Adrenal gland (tissue), 12 donors: Measurements from ENCODE around the gene KCNH3. TPM values are rescaled to one million over a fixed set of nuclear protein-coding genes. Genes with fewer than 3 reads are reported as not detected.

Experiments used
- DNase-seq, 7 donors: peaks; one replicate each; pipeline ENCODE4 v3.0.0-alpha.2; 2019 to 2020
- H3K27ac ChIP-seq, 5 donors: fragments of 200-600 bp; sonication (generic) in 4 of 5; 1 replicate in 3 of 5; 2 replicates in 2 of 5; pipeline versions ENCODE4 v1.5.1 to v1.8.0; 2016 to 2020; ENCODE audit warnings: mild to moderate bottlenecking in 1 of 5
- H3K27me3 ChIP-seq: fragments of 200-600 bp; 2 replicates; pipeline ENCODE4 v1.8.0; 2021
- H3K36me3 ChIP-seq, 2 donors: fragments of 200-600 bp; replicated peaks in 1 of 2; 1 replicate in 1 of 2; 2 replicates in 1 of 2; pipeline versions ENCODE4 v1.5.1 to v1.8.0; 2018 to 2022
- H3K4me1 ChIP-seq, 2 donors: fragments of 200-600 bp; replicated peaks in 1 of 2; 1 replicate in 1 of 2; 2 replicates in 1 of 2; pipeline versions ENCODE4 v1.5.1 to v1.8.0; 2018 to 2021
- H3K4me3 ChIP-seq, 4 donors: fragments of 200-600 bp; sonication (generic) in 3 of 4; one replicate each; pipeline ENCODE4 v1.5.1; 2016 to 2018
- H3K9me3 ChIP-seq, 3 donors: fragments of 200-600 bp; sonication (generic) in 1 of 3; replicated peaks in 1 of 3; 1 replicate in 2 of 3; 2 replicates in 1 of 3; pipeline versions ENCODE4 v1.5.1 to v1.8.0; 2016 to 2021
- CTCF ChIP-seq, 6 experiments: fragments of 450-650 bp in 4 of 6; fragments of 200-600 bp in 2 of 6; sonication (generic) in 1 of 6; IDR thresholded peaks; 1 replicate in 5 of 6; 2 replicates in 1 of 6; pipeline versions ENCODE4 v1.5.1 to v1.8.0; 2016 to 2021; ENCODE audit warnings: antibody characterized with exemption in 6 of 6, mild to moderate bottlenecking in 2 of 6, moderate library complexity in 1 of 6
- POLR2A ChIP-seq, 2 donors: fragments of 450-650 bp; IDR thresholded peaks; one replicate each; pipeline ENCODE4 v1.6.1; 2017; ENCODE audit warnings: antibody characterized with exemption in 2 of 2, mild to moderate bottlenecking in 2 of 2, moderate library complexity in 1 of 2
- WGBS, 4 donors: extraction: QIAGEN DNeasy Blood & Tissue Kit in 2 of 4; methylation state at CpG; one replicate each; pipeline versions ENCODE4 v1.1.5 to v1.1.7; 2013 to 2017; 5-methylcytosine and 5-hydroxymethylcytosine counted together
- intact Hi-C, 2 donors: fragments of 100-400 bp; cut with DNase I; formaldehyde crosslinking; loops; one replicate each; pipeline versions ENCODE4 v1.14.1 to v1.15.0; 2022 to 2023
- polyA plus RNA-seq, 3 donors: library from polyadenylated mRNA; stranded (reverse); fragments of 200-250 nt in 2 of 3; fragments of 350-450 nt in 1 of 3; fragmentation: Illumina TruSeq in 1 of 3; extraction: RNeasy Lipid Tissue Mini Kit (QIAGEN cat#74804) in 1 of 3; gene quantifications; one replicate each; pipeline ENCODE4 v1.2.3, GENCODE V29; 2013 to 2014
- total RNA-seq, 9 donors: library from RNA; depleted of rRNA in 4 of 9; stranded (reverse); fragments of >200 nt in 4 of 9; fragments of 120-200 nt in 1 of 9; fragmentation: NEBNext Ultra II Directional in 1 of 9; extraction: Animal tissue kit (Norgen Biotek cat#: 25700) in 1 of 9; gene quantifications; one replicate each; pipeline versions ENCODE4 v1.1.0 to v1.2.4, GENCODE V29; 2013 to 2023
- donor health status: healthy with polysubstance abuse.
- donor health status: Bipolar disorder and iron deficiency.
- donor health status: DM: yes; HTN: yes; CAD: no.
- donor health status: DM: no; HTN: no; CAD: no.
- donor health status: DM: no; HTN: no; CAD: no.
- donor health status: DM: yes; HTN: yes; CAD: no.

The KCNH3 gene
- total and polyA plus RNA-seq, 12 donors = 0.07 to 18.9 (median 2.3) TPM

GRCh38 chr12:49554266-49554665 lies 15.4 kb downstream of the KCNH3 start:
- Histone ChIP-seq H3K9me3 (no peaks in the 10 kb centered on the region), H3K4me1 (peaks cover 0 to under 1% of the 10 kb centered on the region in 2 donors), H3K27ac (no peak overlapping the region), H3K4me3 (no peak overlapping the region), H3K36me3 (peaks cover 0 to 21% of the 10 kb centered on the region in 2 donors), H3K27me3 (no peaks in the 10 kb centered on the region)
- intact Hi-C loops = no loop called here
- DNase-seq = no peak
- 70 to 81% (median 75%) methylated on average over 6 to 15 of the region's 15 CpGs for WGBS, 4 donors
- TF ChIP-seq CTCF (IDR thresholded peaks at IDR 0.05) = no peak
- TF ChIP-seq POLR2A (IDR thresholded peaks at IDR 0.05) = no peak

- peaks cover 0 to 36% of the 10 kb centered on the region in 2 donors for H3K36me3 ChIP-seq
- intact Hi-C loops = no loop called here
- H3K27me3 ChIP-seq = no peaks in the 10 kb centered on the region
- no peak overlapping the region for H3K4me3 ChIP-seq
- WGBS, 4 donors = 85 to 92% (median 89%) methylated on average over 9 to 18 of the region's 18 CpGs
- DNase-seq = no peak
- no peaks in the 10 kb centered on the region for H3K4me1 ChIP-seq
- no peak overlapping the region for H3K27ac ChIP-seq
- TF ChIP-seq CTCF (IDR thresholded peaks at IDR 0.05) (no peak), POLR2A (IDR thresholded peaks at IDR 0.05) (no peak)
- no peaks in the 10 kb centered on the region for H3K9me3 ChIP-seq
Measured at GRCh38 chr12:49555631-49556390, 17.0 kb downstream of the KCNH3 start.

- TF ChIP-seq CTCF (IDR thresholded peaks at IDR 0.05) (no peak), POLR2A (IDR thresholded peaks at IDR 0.05) (no peak)
- WGBS, 4 donors = 79 to 83% (median 81%) methylated on average over 9 to 12 of the region's 12 CpGs
- Histone ChIP-seq H3K27me3 (no peaks in the 10 kb centered on the region), H3K27ac (no peak overlapping the region), H3K4me3 (no peak overlapping the region), H3K9me3 (no peaks in the 10 kb centered on the region), H3K4me1 (no peaks in the 10 kb centered on the region), H3K36me3 (peaks cover 0 to 44% of the 10 kb centered on the region in 2 donors)
- DNase-seq = no peak
- intact Hi-C loops = no loop called here
Measured at GRCh38 chr12:49556391-49557186, 17.8 kb downstream of the KCNH3 start.

- 87 to 94% (median 91%) methylated on average over 5 to 18 of the region's 18 CpGs for WGBS, 4 donors
- TF ChIP-seq POLR2A (IDR thresholded peaks at IDR 0.05) = no peak
- no peak for TF ChIP-seq CTCF (IDR thresholded peaks at IDR 0.05)
- H3K27me3 ChIP-seq = no peaks in the 10 kb centered on the region
- no peaks in the 10 kb centered on the region for H3K4me1 ChIP-seq
- peaks cover 0 to 52% of the 10 kb centered on the region in 2 donors for H3K36me3 ChIP-seq
- no peak overlapping the region for H3K4me3 ChIP-seq
- no peaks in the 10 kb centered on the region for H3K9me3 ChIP-seq
- intact Hi-C loops = no loop called here
- DNase-seq = no peak
- H3K27ac ChIP-seq = no peak overlapping the region
Measured at GRCh38 chr12:49557187-49557916, 18.5 kb downstream of the KCNH3 start.
